HG03469 (cell line): ENCODE data around the gene MIPOL1.
"Not testable (repeated sequence)": the region's sequence is repeated elsewhere in the genome, so short reads cannot be mapped to it uniquely, and the experiment has no call there.

Source experiments
- ATAC-seq: cut with Tn5 transposase; IDR thresholded peaks from one replicate; pipeline ENCODE4 v1.9.1; 2021; ENCODE audit warnings: mild to moderate bottlenecking, moderate library complexity, moderate number of reproducible peaks; ENCODE audit not compliant: unreplicated experiment

The MIPOL1 gene

GRCh38 chr14:37278636-37279538 lies 81.2 kb downstream of the MIPOL1 start:
- ATAC-seq = no peak

DNA sequence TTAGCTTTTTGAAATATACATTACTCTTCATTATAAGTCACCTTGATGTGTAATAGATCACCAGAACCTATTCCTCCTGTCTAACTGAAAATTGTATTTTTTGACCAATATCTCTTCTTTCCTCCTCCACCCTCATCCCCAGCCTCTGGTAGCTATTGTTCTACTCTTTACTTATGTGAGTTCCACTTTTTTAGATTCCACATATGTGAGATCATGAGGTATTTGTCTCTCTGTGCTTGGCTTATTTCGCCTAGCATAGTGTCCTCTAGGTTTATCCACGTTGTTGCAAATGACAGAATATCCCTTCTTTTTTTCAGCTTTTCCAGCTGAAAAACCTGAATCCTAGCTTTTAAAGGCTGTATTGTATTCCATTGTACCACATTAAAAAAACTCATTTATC lies 82.1 kb downstream of the MIPOL1 start:
- ATAC-seq = no peak

GRCh38 chr14:37284760-37285159 lies 87.0 kb downstream of the MIPOL1 start:
- ATAC-seq = no peak

- ATAC-seq = no peak
Observed at GRCh38 chr14:37285220-37285619, 87.5 kb downstream of the MIPOL1 start.

DNA sequence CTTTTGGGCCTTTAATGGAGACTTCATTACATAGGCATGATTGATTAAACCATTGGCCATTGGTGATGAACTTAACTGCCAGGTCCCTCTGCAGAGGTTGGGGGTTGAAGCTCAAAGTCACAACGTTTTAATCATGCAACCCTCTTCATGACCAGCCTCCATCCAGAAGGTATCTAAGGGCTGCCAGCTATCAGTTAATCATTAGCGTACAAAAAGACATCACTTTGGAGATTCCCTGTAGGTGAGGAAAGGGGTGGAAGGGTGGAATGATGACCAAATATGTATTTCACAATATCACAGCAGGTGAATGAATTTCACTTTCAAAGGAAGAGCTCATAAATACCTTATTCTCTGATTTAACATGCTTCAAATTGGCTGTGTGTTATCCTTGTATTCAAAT lies 92.0 kb downstream of the MIPOL1 start:
- ATAC-seq = no peak

DNA sequence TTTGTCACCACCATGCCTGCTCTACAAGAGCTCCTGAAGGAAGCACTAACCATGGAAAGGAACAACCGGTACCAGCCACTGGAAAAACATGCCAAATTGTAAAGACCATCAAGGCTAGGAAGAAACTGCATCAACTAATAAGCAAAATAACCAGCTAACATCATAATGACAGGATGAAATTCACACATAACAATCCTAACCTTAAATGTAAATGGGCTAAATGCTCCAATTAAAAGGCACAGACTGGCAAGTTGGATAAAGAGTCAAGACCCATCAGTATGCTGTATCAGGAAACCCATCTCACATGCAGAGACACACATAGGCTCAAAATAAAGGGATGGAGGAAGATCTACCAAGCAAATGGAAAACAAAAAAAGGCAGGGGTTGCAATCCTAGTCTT lies 97.5 kb downstream of the MIPOL1 start:
- not testable (repeated sequence) for ATAC-seq

- no peak for ATAC-seq
Observed at GRCh38 chr14:37311252-37311651, 113.5 kb downstream of the MIPOL1 start.

GRCh38 chr14:37318938-37319337 lies 121.2 kb downstream of the MIPOL1 start:
- ATAC-seq = no peak

GRCh38 chr14:37320106-37320505 lies 122.4 kb downstream of the MIPOL1 start:
- no peak for ATAC-seq

- no peak for ATAC-seq
Observed at GRCh38 chr14:37325332-37325731, 127.6 kb downstream of the MIPOL1 start.

GRCh38 chr14:37326434-37326833 lies 128.7 kb downstream of the MIPOL1 start:
- ATAC-seq = no peak

DNA sequence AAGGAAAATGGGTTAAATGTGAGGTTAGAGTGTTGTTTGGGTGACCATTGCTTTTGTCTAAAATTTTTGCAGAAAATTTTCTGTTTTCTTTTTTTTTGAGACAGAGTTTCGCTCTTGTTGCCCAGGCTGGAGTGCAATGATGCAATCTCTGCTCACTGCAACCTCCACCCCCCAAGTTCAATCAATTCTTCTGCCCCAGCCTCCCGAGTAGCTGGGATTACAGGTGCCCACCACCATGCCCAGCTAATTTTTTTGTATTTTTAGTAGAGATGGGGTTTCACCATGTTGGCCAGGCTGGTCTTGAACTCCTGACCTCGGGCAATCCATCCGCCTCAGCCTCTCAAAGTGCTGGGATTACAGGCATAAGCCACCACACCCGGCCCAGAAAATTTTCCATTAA lies 130.2 kb downstream of the MIPOL1 start:
- not testable (repeated sequence) for ATAC-seq

- no peak for ATAC-seq
Observed at GRCh38 chr14:37328673-37329072, 130.9 kb downstream of the MIPOL1 start.

GRCh38 chr14:37329189-37330001 lies 131.7 kb downstream of the MIPOL1 start:
- no peak for ATAC-seq

DNA sequence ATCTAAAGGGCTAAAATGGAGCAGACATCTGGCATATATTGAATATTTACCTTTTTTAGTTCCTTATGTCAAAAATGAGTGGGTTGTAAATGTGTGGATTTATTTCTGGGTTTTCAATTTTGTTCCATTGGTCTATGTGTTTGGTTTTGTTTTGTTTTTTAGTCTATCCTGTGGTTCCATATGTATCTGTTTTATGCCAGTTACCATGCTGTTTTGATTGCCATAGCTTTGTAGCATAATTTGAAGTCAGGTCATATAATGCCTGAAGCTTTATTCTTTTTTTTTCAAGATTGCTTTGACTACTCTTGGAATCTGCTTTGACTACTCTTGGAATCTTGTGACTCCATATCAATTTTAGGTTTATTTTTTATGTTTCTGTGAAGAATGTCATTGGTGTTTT lies 133.2 kb downstream of the MIPOL1 start:
- ATAC-seq = no peak

- ATAC-seq = no peak
Observed at GRCh38 chr14:37340353-37340752, 142.6 kb downstream of the MIPOL1 start.

GRCh38 chr14:37343307-37344094 lies 145.8 kb downstream of the MIPOL1 start:
- ATAC-seq = no peak

DNA sequence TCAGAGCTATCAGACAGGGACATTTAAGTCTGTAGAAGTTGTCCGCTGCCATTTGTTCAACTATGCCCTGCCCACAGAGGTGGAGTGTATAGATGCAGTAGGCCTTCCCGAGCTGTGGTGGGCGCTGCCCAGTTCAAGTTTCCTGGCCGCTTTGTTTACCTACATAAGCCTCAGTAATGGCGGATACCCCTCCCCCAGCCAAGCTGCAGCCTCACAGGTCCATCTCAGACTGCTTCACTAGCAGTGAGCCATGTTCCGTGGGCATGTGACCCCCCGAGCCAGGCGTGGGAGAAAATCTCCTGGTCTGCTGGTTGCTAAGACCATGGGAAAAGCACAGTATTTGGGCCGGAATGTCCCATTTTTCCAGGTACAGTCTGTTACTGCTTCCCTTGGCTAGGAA lies 165.9 kb downstream of the MIPOL1 start:
- ATAC-seq = no peak

DNA sequence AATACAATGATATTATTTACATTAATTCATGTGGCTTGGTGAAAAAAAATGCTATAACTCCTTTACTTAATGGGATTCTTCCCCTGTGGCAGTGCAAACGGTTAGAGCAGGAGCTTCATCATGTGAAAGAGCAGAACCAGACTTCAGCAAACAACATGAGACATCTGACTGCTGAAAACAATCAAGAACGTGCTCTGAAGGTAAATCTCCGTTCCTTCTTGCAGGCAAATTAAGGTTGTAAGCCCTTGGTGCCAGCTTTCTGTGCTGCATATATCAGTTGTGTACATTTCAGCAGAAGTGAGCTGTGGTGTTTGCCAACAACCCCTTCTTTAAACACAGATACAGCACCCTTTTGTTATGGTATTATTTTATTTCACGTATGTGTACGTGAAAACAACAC lies 171.7 kb downstream of the MIPOL1 start:
- ATAC-seq = no peak

- ATAC-seq = no peak
Observed at GRCh38 chr14:37375566-37375965, 177.8 kb downstream of the MIPOL1 start.

DNA sequence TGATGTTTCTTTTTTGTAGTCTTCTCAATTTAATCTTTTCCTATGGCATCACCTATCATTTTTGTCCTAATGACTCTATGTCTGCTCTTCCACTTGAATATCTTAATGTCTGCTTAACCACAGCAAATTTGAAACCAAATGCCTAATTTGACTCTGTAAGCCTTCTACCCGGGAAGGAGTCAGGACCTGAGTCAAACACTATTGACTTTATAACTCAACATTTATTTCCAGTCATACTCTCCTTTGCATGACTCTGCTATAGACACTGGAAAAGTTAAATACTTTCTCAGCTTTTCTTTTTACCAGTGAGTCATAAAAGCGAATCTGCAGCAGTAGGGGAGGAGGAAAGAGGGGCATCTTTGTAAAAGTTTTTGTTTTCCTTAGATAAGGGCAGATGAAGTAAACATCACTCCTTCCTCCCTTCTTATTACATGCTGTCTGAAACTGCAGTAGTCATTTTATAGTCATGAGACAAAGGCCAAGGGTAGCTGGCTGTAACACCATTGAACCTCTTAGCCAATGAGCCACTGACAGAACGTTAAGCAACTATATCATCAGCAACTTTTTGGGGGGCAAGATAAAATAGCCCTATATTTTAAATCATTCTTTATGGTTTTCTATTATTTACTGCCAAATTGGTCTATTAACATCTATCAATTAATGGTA lies 179.3 kb downstream of the MIPOL1 start:
- ATAC-seq = no peak
